ENCODE results near the gene ANO3. TPM values are rescaled to one million over a fixed set of nuclear protein-coding genes. Genes with fewer than 3 reads are reported as not detected.
"Not testable (repeated sequence)": the region's sequence is repeated elsewhere in the genome, so short reads cannot be mapped to it uniquely, and the experiment has no call there.

ANO3 gene
- total RNA-seq: not detected

GRCh38 chr11:26331911-26332571 is at the start of gene ANO3:
Gene ANO3 (plus strand): TSS chr11:26332130. CDS start chr11:26332276, 146 bp downstream.
- Mint-ChIP-seq H3K9me3 (no peaks in the 10 kb centered on the region), H3K36me3 (ENCODE audit: low read depth) (no peaks in the 10 kb centered on the region), H3K4me3 (no peak within 1 kb of the TSS), H3K27me3 (ENCODE audit: low read depth) (peaks cover 19% of the 10 kb centered on the region), H3K4me1 (ENCODE audit: low read depth) (no peaks in the 10 kb centered on the region), H3K27ac (no peak within 1 kb of the TSS)
- intact Hi-C loops (cut with micrococcal nuclease): no loop called here
- CTCF ChIA-PET: no interaction called here
- DNase-seq: peak; percentile 14

GRCh38 chr11:26283852-26284408 is 48.0 kb upstream of the ANO3 start:
- intact Hi-C loops (cut with micrococcal nuclease): no loop called here
- H3K27me3 Mint-ChIP-seq (ENCODE audit: low read depth): peaks cover 14% of the 10 kb centered on the region
- no peaks in the 10 kb centered on the region for H3K9me3 Mint-ChIP-seq
- H3K4me1 Mint-ChIP-seq (ENCODE audit: low read depth): peaks cover 2% of the 10 kb centered on the region
- DNase-seq: no peak
- H3K27ac Mint-ChIP-seq: no peak overlapping the region
- H3K4me3 Mint-ChIP-seq: peak overlapping the region; percentile 59
- no peaks in the 10 kb centered on the region for H3K36me3 Mint-ChIP-seq (ENCODE audit: low read depth)
- CTCF ChIA-PET: interaction anchor here (0.6 to 1.4 kb wide), 5 partner anchors 10 to 569 kb away, joined by 3 to 5 read pairs (median 3); no protein-coding TSS in a partner anchor

GRCh38 chr11:26285608-26286007 is 46.3 kb upstream of the ANO3 start:
- Mint-ChIP-seq H3K4me3 (no peak overlapping the region), H3K4me1 (ENCODE audit: low read depth) (peaks cover 2% of the 10 kb centered on the region), H3K27me3 (ENCODE audit: low read depth) (peaks cover 10% of the 10 kb centered on the region), H3K9me3 (no peaks in the 10 kb centered on the region), H3K27ac (no peak overlapping the region), H3K36me3 (ENCODE audit: low read depth) (no peaks in the 10 kb centered on the region)
- intact Hi-C loops (cut with micrococcal nuclease): loop anchor here (1.0 to 2.0 kb wide), 3 partner anchors 363 to 1201 kb away; no protein-coding TSS in a partner anchor
- DNase-seq: no peak
- CTCF ChIA-PET: no interaction called here

GRCh38 chr11:26286472-26287066 is 45.4 kb upstream of the ANO3 start:
- Mint-ChIP-seq H3K27ac (no peak overlapping the region), H3K4me1 (ENCODE audit: low read depth) (peaks cover 2% of the 10 kb centered on the region)
- CTCF ChIA-PET: no interaction called here

GRCh38 chr11:26287067-26287518 is 44.8 kb upstream of the ANO3 start:
- CTCF ChIA-PET: no interaction called here
- Mint-ChIP-seq H3K27me3 (ENCODE audit: low read depth) (peaks cover 10% of the 10 kb centered on the region), H3K4me3 (no peak overlapping the region), H3K4me1 (ENCODE audit: low read depth) (peaks cover 2% of the 10 kb centered on the region), H3K27ac (no peak overlapping the region), H3K36me3 (ENCODE audit: low read depth) (no peaks in the 10 kb centered on the region), H3K9me3 (no peaks in the 10 kb centered on the region)
- intact Hi-C loops (cut with micrococcal nuclease): loop anchor here (2.0 kb wide), 2 partner anchors 362 to 1200 kb away; no protein-coding TSS in a partner anchor
- DNase-seq: no peak

More at GRCh38 chr11:26286472-26287066, 45.4 kb upstream of the ANO3 start:
- no peaks in the 10 kb centered on the region for H3K36me3 Mint-ChIP-seq (ENCODE audit: low read depth)
- intact Hi-C loops (cut with micrococcal nuclease): loop anchor here (1.0 to 2.0 kb wide), 3 partner anchors 362 to 1200 kb away; no protein-coding TSS in a partner anchor
- H3K9me3 Mint-ChIP-seq: no peaks in the 10 kb centered on the region
- H3K27me3 Mint-ChIP-seq (ENCODE audit: low read depth): peaks cover 12% of the 10 kb centered on the region
- H3K4me3 Mint-ChIP-seq: no peak overlapping the region
- no peak for DNase-seq

- H3K36me3 Mint-ChIP-seq (ENCODE audit: low read depth): no peaks in the 10 kb centered on the region
- H3K9me3 Mint-ChIP-seq: no peaks in the 10 kb centered on the region
- no peak overlapping the region for H3K27ac Mint-ChIP-seq
- no peaks in the 10 kb centered on the region for H3K4me1 Mint-ChIP-seq (ENCODE audit: low read depth)
- no peaks in the 10 kb centered on the region for H3K27me3 Mint-ChIP-seq (ENCODE audit: low read depth)
- CTCF ChIA-PET: interaction anchor here (0.7 to 1.8 kb wide), 5 partner anchors 12 to 1189 kb away, joined by 3 to 6 read pairs (median 5); no protein-coding TSS in a partner anchor
- intact Hi-C loops (cut with micrococcal nuclease): loop anchor here (1.0 to 10.0 kb wide), 3 partner anchors 353 to 862 kb away; no protein-coding TSS in a partner anchor
- H3K4me3 Mint-ChIP-seq: no peak overlapping the region
- no peak for DNase-seq
Measured at GRCh38 chr11:26297189-26297975, 34.5 kb upstream of the ANO3 start.

- H3K27me3 Mint-ChIP-seq (ENCODE audit: low read depth); intact Hi-C loops (cut with micrococcal nuclease); H3K36me3 Mint-ChIP-seq (ENCODE audit: low read depth); H3K27ac Mint-ChIP-seq; CTCF ChIA-PET; H3K9me3 Mint-ChIP-seq; H3K4me1 Mint-ChIP-seq (ENCODE audit: low read depth); DNase-seq; H3K4me3 Mint-ChIP-seq: not testable (repeated sequence)
Measured at GRCh38 chr11:26316372-26316771, 15.6 kb upstream of the ANO3 start.

- intact Hi-C loops (cut with micrococcal nuclease): no loop called here
- H3K4me1 Mint-ChIP-seq (ENCODE audit: low read depth): no peaks in the 10 kb centered on the region
Measured at GRCh38 chr11:26319906-26320305, 12.0 kb upstream of the ANO3 start.

GRCh38 chr11:26321516-26321915 is 10.4 kb upstream of the ANO3 start:
- Mint-ChIP-seq H3K4me3 (no peak overlapping the region), H3K4me1 (ENCODE audit: low read depth) (no peaks in the 10 kb centered on the region), H3K27me3 (ENCODE audit: low read depth) (no peaks in the 10 kb centered on the region), H3K36me3 (ENCODE audit: low read depth) (no peaks in the 10 kb centered on the region), H3K27ac (no peak overlapping the region), H3K9me3 (no peaks in the 10 kb centered on the region)
- no peak for DNase-seq
- intact Hi-C loops (cut with micrococcal nuclease): no loop called here
- CTCF ChIA-PET: no interaction called here

More at GRCh38 chr11:26319906-26320305, 12.0 kb upstream of the ANO3 start:
- Mint-ChIP-seq H3K27me3 (ENCODE audit: low read depth) (no peaks in the 10 kb centered on the region), H3K4me3 (no peak overlapping the region), H3K27ac (no peak overlapping the region), H3K36me3 (ENCODE audit: low read depth) (no peaks in the 10 kb centered on the region), H3K9me3 (peaks cover 1% of the 10 kb centered on the region)
- CTCF ChIA-PET: interaction anchor here (0.7 kb wide), 1 partner anchor 891 kb away, joined by 3 read pairs; no protein-coding TSS in a partner anchor
- no peak for DNase-seq

GRCh38 chr11:26322335-26323067 is 9.4 kb upstream of the ANO3 start:
- intact Hi-C loops (cut with micrococcal nuclease): no loop called here
- Mint-ChIP-seq H3K27ac (no peak overlapping the region), H3K27me3 (ENCODE audit: low read depth) (no peaks in the 10 kb centered on the region), H3K4me1 (ENCODE audit: low read depth) (no peaks in the 10 kb centered on the region), H3K4me3 (no peak overlapping the region), H3K36me3 (ENCODE audit: low read depth) (no peaks in the 10 kb centered on the region), H3K9me3 (no peaks in the 10 kb centered on the region)
- CTCF ChIA-PET: no interaction called here
- no peak for DNase-seq

- CTCF ChIA-PET: interaction anchor here (0.8 kb wide), 1 partner anchor 24 kb away, joined by 3 read pairs; no protein-coding TSS in a partner anchor
- no peaks in the 10 kb centered on the region for H3K9me3 Mint-ChIP-seq
- intact Hi-C loops (cut with micrococcal nuclease): no loop called here
- H3K27ac Mint-ChIP-seq: no peak overlapping the region
- DNase-seq: no peak
- H3K27me3 Mint-ChIP-seq (ENCODE audit: low read depth): no peaks in the 10 kb centered on the region
- H3K4me3 Mint-ChIP-seq: no peak overlapping the region
- no peaks in the 10 kb centered on the region for H3K36me3 Mint-ChIP-seq (ENCODE audit: low read depth)
- H3K4me1 Mint-ChIP-seq (ENCODE audit: low read depth): no peaks in the 10 kb centered on the region
Measured at GRCh38 chr11:26323837-26324236, 8.1 kb upstream of the ANO3 start.

Data from activated naive CD4-positive, alpha-beta T cell treated with anti-CD3 and anti-CD28 coated beads for 36 hours (primary cell).